ENCODE data around the gene SLC13A2. TPM values are rescaled to one million over a fixed set of nuclear protein-coding genes. Genes with fewer than 3 reads are reported as not detected.

SLC13A2 gene
- polyA plus RNA-seq, 1 experiment = not detected

DNA sequence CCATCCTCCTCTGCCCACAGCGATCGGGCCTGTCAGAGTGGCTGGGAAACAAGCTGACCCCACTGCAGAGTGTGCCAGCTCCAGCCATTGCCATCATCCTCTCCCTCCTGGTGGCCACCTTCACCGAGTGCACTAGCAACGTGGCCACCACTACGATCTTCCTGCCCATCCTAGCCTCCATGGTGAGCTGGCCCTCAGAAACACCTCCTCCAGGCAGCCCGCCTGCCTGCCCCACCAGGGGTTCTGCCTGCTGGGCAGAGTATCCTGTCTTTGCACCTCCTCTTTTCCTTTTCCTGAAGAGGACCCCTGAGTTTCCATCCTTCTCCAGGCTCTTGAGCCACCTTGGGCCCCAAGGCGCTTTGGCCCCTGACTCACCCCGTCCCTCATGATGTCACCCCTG is 22.2 kb downstream of the SLC13A2 start:
- no peak for DNase-seq (ENCODE audit: low read depth)
- TF ChIP-seq, protein P1, sequence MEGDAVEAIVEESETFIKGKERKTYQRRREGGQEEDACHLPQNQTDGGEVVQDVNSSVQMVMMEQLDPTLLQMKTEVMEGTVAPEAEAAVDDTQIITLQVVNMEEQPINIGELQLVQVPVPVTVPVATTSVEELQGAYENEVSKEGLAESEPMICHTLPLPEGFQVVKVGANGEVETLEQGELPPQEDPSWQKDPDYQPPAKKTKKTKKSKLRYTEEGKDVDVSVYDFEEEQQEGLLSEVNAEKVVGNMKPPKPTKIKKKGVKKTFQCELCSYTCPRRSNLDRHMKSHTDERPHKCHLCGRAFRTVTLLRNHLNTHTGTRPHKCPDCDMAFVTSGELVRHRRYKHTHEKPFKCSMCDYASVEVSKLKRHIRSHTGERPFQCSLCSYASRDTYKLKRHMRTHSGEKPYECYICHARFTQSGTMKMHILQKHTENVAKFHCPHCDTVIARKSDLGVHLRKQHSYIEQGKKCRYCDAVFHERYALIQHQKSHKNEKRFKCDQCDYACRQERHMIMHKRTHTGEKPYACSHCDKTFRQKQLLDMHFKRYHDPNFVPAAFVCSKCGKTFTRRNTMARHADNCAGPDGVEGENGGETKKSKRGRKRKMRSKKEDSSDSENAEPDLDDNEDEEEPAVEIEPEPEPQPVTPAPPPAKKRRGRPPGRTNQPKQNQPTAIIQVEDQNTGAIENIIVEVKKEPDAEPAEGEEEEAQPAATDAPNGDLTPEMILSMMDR (IDR thresholded peaks at IDR 0.05; ENCODE audit: insufficient read depth, low read depth, low read length) = no peak

DNA sequence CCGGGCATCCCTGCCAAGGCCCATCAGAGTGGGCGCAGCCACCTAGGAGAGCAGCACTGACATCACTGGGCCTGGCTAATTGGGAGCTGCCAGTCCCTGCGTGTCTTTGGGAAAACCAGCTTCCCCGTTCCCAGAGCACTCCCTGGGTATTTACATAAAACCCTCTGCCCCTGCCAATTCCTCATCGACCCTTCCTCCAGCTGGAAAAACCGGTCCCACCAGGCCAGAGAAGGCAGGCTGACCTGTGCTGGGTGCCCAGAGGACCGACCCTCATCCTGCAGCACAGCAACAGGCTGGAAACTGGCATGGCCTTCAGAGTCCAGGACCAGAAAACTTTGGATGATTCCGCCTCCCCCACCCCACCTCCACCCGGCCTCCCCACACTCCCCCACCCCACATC is 24.5 kb downstream of the SLC13A2 start:
- TF ChIP-seq, protein P1 (IDR thresholded peaks at IDR 0.05; ENCODE audit: insufficient read depth, low read depth, low read length) = no peak
- ChIA-PET POLR2A (interaction anchor here (0.6 kb wide), 1 partner anchor 102 kb away, joined by 16 read pairs; no protein-coding TSS in a partner anchor), CTCF (interaction anchor here (1.0 to 9.8 kb wide), 2 partner anchors 40 to 48 kb away, joined by 6 to 155 read pairs; no protein-coding TSS in a partner anchor)
- DNase-seq (ENCODE audit: low read depth) = no peak
- Histone ChIP-seq H3K36me3 (ENCODE audit: control insufficient read depth, insufficient read depth, low read length) (no peaks in the 10 kb centered on the region), H3K4me3 (ENCODE audit: low read depth, low read length) (no peak overlapping the region), H3K27me3 (ENCODE audit: control insufficient read depth, insufficient read depth, low read length) (peaks cover 14% of the 10 kb centered on the region)

More for the DNA sequence above, 22.2 kb downstream of the SLC13A2 start:
- POLR2A ChIA-PET = no interaction called here
- Histone ChIP-seq H3K27me3 (ENCODE audit: control insufficient read depth, insufficient read depth, low read length) (peaks cover 15% of the 10 kb centered on the region), H3K4me3 (ENCODE audit: low read depth, low read length) (no peak overlapping the region), H3K36me3 (ENCODE audit: control insufficient read depth, insufficient read depth, low read length) (no peaks in the 10 kb centered on the region)
- CTCF ChIA-PET = interaction anchor here (0.7 to 9.8 kb wide), 12 partner anchors 10 to 174 kb away, joined by 3 to 155 read pairs (median 6); partner anchors contain the start of genes FOXN1, PIGS and RSKR

DNA sequence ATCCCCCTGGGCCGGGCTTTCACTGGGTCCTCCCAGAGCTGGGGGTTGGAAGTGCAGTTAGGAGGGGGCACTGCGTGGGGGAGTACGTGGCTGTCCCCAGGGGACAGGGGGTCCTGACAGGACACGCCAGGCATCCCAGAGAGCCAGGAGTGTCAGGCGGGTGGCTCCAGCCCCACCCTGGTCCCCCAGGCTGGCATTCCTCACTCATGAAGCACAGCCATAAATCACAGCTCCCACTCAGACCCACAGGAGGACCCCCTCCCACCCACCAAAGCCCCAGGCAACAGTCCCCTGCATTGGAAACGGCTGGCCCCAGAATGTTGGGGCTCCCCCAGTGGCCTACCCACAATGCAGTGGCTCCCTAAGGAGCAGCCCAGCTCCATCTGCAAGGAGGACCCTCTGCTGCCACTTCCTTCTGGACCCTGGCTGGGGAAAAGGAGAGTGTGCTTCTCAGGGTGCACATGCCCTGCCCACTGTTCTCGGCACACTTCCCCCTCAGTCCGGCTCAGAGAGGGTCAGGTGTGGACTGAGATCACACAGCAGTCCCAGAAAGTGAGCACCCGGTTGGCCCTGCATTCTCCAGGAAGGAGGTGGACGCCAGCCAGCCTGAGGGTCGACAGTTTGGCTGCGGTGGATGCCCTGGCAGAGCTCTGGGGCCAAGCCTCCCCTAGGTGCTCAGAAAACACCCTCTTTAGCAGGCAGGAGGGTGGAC is 25.4 kb downstream of the SLC13A2 start:
- no peak for DNase-seq (ENCODE audit: low read depth)
- H3K27me3 ChIP-seq (ENCODE audit: control insufficient read depth, insufficient read depth, low read length) = peaks cover 11% of the 10 kb centered on the region
- H3K4me3 ChIP-seq (ENCODE audit: low read depth, low read length) = no peak overlapping the region
- TF ChIP-seq, protein P1 (IDR thresholded peaks at IDR 0.05; ENCODE audit: insufficient read depth, low read depth, low read length) = no peak
- ChIA-PET CTCF (interaction anchor here (1.0 to 9.8 kb wide), 2 partner anchors 39 to 47 kb away, joined by 6 to 155 read pairs; no protein-coding TSS in a partner anchor), POLR2A (interaction anchor here (0.6 kb wide), 1 partner anchor 101 kb away, joined by 16 read pairs; no protein-coding TSS in a partner anchor)
- H3K36me3 ChIP-seq (ENCODE audit: control insufficient read depth, insufficient read depth, low read length) = no peaks in the 10 kb centered on the region

DNA sequence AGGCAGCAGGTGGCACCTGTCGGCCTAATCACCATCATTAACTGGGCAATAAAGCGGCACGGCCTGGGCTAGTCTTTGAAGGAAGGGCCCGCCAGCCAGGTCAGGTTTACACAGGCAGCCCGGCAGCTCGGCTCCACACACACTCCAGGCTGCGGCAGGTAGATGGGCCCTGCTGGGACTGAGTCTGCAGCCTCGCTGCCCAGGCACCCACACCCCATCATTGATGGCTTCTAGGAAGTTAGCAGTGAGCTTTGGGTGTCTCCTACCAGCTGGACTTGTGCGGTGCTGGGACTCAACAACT is 25.9 kb downstream of the SLC13A2 start:
- H3K4me3 ChIP-seq (ENCODE audit: low read depth, low read length) = no peak overlapping the region
- TF ChIP-seq, protein P1 (IDR thresholded peaks at IDR 0.05; ENCODE audit: insufficient read depth, low read depth, low read length) = no peak
- H3K36me3 ChIP-seq (ENCODE audit: control insufficient read depth, insufficient read depth, low read length) = no peaks in the 10 kb centered on the region
- no peak for DNase-seq (ENCODE audit: low read depth)
- H3K27me3 ChIP-seq (ENCODE audit: control insufficient read depth, insufficient read depth, low read length) = peaks cover 11% of the 10 kb centered on the region
- ChIA-PET POLR2A (no interaction called here), CTCF (interaction anchor here (9.8 kb wide), 1 partner anchor 39 kb away, joined by 155 read pairs; no protein-coding TSS in a partner anchor)

DNA sequence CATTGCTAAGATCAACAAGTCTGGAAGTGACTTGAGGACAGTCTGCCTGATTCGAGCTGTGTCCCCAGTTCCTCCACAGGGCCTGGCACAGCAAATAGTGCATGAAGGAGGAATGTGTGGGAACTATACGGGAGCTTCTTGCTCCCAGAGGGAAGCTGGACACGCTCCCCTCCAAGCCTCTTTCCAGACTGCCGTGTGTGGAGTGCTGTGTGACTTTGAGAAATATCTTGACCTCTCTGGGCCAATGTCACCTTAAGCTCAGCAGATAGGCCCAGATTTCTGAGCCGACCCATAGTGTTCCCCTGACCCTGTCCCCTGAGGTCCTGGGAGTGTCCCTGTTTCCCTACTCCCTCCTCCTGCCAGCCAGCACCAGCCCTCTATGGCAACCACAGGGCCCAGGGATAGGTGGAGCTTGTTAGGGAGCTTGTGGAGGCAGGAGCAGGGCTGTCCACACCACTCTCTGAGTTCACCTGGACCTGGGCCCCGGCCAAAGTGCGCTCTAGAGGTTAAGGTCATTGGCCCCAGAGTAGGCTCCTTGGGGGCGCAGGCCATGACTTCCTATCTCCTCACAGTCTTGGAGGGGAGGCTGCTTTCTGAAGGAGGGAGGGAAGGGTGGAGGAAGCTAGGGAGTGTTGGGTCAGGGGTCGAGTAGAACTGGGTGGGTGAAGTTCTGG is 26.4 kb downstream of the SLC13A2 start:
- peaks cover 14% of the 10 kb centered on the region for H3K27me3 ChIP-seq (ENCODE audit: control insufficient read depth, insufficient read depth, low read length)
- POLR2A ChIA-PET = no interaction called here
- no peak for DNase-seq (ENCODE audit: low read depth)
- no peaks in the 10 kb centered on the region for H3K36me3 ChIP-seq (ENCODE audit: control insufficient read depth, insufficient read depth, low read length)
- CTCF ChIA-PET = interaction anchor here (1.4 to 9.8 kb wide), 2 partner anchors 38 to 48 kb away, joined by 5 to 155 read pairs; no protein-coding TSS in a partner anchor
- TF ChIP-seq, protein P1 (IDR thresholded peaks at IDR 0.05; ENCODE audit: insufficient read depth, low read depth, low read length) = no peak
- H3K4me3 ChIP-seq (ENCODE audit: low read depth, low read length) = no peak overlapping the region
